Smooth muscle cell (in vitro differentiated cells): ENCODE data around the gene OR1N2. TPM values are rescaled to one million over a fixed set of nuclear protein-coding genes. Genes with fewer than 3 reads are reported as not detected.
"Not testable (repeated sequence)": the region's sequence is repeated elsewhere in the genome, so short reads cannot be mapped to it uniquely, and the experiment has no call there.

Source experiments
- DNase-seq: peaks from one replicate; lab custom pipeline; 2025; ENCODE audit not compliant: unreplicated experiment; lab: John Stamatoyannopoulos, UW
- H2AFZ ChIP-seq: fragments of 200-600 bp; sonication (generic); 2 replicates; pipeline ENCODE4 v1.6.0; 2016; ENCODE audit warnings: antibody characterized with exemption, low read depth, mild to moderate bottlenecking
- H3F3A ChIP-seq: fragments of 200-600 bp; sonication (generic); 2 replicates; pipeline ENCODE4 v1.6.0; 2017; ENCODE audit warnings: antibody characterized with exemption, low read depth
- H3K27ac ChIP-seq: fragments of 200-600 bp; sonication (generic); 2 replicates; pipeline ENCODE4 v1.5.1; 2016; ENCODE audit warnings: low read depth, mild to moderate bottlenecking
- H3K27me3 ChIP-seq: fragments of 200-600 bp; sonication (generic); 2 replicates; pipeline ENCODE4 v1.6.1; 2016; ENCODE audit warnings: low read depth, mild to moderate bottlenecking
- H3K36me3 ChIP-seq: fragments of 200-600 bp; sonication (generic); 2 replicates; pipeline ENCODE4 v1.5.1; 2016; ENCODE audit warnings: low read depth
- H3K4me1 ChIP-seq: fragments of 200-600 bp; sonication (generic); 2 replicates; pipeline ENCODE4 v1.5.1; 2016; ENCODE audit warnings: low read depth
- H3K4me2 ChIP-seq: fragments of 200-600 bp; sonication (generic); 2 replicates; pipeline ENCODE4 v1.6.0; 2016; ENCODE audit warnings: mild to moderate bottlenecking
- H3K4me3 ChIP-seq: fragments of 200-600 bp; sonication (generic); 2 replicates; pipeline ENCODE4 v1.5.1; 2016; ENCODE audit warnings: mild to moderate bottlenecking
- H3K79me2 ChIP-seq: fragments of 200-600 bp; sonication (generic); 2 replicates; pipeline ENCODE4 v1.6.0; 2016; ENCODE audit warnings: low read depth, mild to moderate bottlenecking
- H3K9ac ChIP-seq: fragments of 200-600 bp; sonication (generic); 2 replicates; pipeline ENCODE4 v1.6.0; 2016; ENCODE audit warnings: low read depth
- H3K9me3 ChIP-seq: fragments of 200-600 bp; sonication (generic); replicated peaks from 2 replicates; pipeline ENCODE4 v1.5.1; 2016; ENCODE audit warnings: low read depth
- H4K20me1 ChIP-seq: fragments of 200-600 bp; sonication (generic); 2 replicates; pipeline ENCODE4 v1.6.0; 2016; ENCODE audit warnings: low read depth
- WGBS: methylation state at CpG from one replicate; pipeline ENCODE4 v1.1.7; 2016; ENCODE audit warnings: low lambda C conversion rate; 5-methylcytosine and 5-hydroxymethylcytosine counted together
- polyA plus RNA-seq: library from polyadenylated mRNA; unstranded; fragments of >200 nt; fragmentation: Nextera tagmentation; extraction: Ambion mirVana; gene quantifications from 2 replicates; pipeline ENCODE4 v1.2.1, GENCODE V29; 2016
- total RNA-seq: library from RNA; depleted of rRNA; stranded (reverse); fragments of >200 nt; gene quantifications from 2 replicates; pipeline ENCODE4 v1.2.3, GENCODE V29; 2014
- TF ChIP-seq, protein P1 (sequence below): fragments of 200-600 bp; sonication (generic); IDR thresholded peaks from 2 replicates; pipeline ENCODE4 v1.5.1; 2017; ENCODE audit warnings: borderline replicate concordance, mild to moderate bottlenecking, antibody characterized with exemption; ENCODE audit not compliant: insufficient read depth, poor library complexity, severe bottlenecking

The OR1N2 gene
- total and polyA plus RNA-seq, 2 experiments from 2014 or later, result not detected

DNA sequence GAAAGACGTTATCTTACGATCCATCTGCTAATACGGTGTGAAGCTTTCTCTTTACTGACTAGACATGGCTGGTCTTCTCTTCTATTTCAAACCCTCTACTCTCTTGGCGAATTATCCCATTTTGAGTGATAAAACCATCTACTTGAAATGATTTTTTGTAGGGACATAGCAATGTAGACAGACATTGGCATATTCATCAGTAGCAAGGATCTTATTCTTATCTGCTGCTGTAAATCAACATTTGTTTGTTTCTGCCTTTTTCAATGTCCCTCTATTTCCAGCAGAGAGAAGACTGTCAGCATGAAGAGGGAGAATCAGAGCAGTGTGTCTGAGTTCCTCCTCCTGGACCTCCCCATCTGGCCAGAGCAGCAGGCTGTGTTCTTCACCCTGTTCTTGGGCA is 34.1 kb upstream of the OR1N2 start, which contains the start of gene OR1J4:
OR1J4 (plus strand) TSS at position 301 of the 400 bp plus-strand sequence; CDS start at position 301, 0 bp downstream.
- WGBS, result 71% methylated on average over 4 of the region's 4 CpGs
- H3K4me2 ChIP-seq, result no peak within 1 kb of the TSS
- H3K9me3 ChIP-seq, result peaks cover 4% of the 10 kb centered on the region
- H3K4me1 ChIP-seq, result no peaks in the 10 kb centered on the region
- H3K27ac ChIP-seq, result no peak within 1 kb of the TSS
- no peaks in the 10 kb centered on the region for H3K27me3 ChIP-seq
- no peak within 1 kb of the TSS for H3K4me3 ChIP-seq
- no peaks in the 10 kb centered on the region for H3F3A ChIP-seq
- no peak within 1 kb of the TSS for H2AFZ ChIP-seq
- no peaks in the 10 kb centered on the region for H4K20me1 ChIP-seq
- H3K9ac ChIP-seq, result no peak within 1 kb of the TSS
- TF ChIP-seq, protein P1, sequence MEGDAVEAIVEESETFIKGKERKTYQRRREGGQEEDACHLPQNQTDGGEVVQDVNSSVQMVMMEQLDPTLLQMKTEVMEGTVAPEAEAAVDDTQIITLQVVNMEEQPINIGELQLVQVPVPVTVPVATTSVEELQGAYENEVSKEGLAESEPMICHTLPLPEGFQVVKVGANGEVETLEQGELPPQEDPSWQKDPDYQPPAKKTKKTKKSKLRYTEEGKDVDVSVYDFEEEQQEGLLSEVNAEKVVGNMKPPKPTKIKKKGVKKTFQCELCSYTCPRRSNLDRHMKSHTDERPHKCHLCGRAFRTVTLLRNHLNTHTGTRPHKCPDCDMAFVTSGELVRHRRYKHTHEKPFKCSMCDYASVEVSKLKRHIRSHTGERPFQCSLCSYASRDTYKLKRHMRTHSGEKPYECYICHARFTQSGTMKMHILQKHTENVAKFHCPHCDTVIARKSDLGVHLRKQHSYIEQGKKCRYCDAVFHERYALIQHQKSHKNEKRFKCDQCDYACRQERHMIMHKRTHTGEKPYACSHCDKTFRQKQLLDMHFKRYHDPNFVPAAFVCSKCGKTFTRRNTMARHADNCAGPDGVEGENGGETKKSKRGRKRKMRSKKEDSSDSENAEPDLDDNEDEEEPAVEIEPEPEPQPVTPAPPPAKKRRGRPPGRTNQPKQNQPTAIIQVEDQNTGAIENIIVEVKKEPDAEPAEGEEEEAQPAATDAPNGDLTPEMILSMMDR, result no peak
- no peaks in the 10 kb centered on the region for H3K36me3 ChIP-seq
- no peaks in the 10 kb centered on the region for H3K79me2 ChIP-seq
- no peak for DNase-seq

DNA sequence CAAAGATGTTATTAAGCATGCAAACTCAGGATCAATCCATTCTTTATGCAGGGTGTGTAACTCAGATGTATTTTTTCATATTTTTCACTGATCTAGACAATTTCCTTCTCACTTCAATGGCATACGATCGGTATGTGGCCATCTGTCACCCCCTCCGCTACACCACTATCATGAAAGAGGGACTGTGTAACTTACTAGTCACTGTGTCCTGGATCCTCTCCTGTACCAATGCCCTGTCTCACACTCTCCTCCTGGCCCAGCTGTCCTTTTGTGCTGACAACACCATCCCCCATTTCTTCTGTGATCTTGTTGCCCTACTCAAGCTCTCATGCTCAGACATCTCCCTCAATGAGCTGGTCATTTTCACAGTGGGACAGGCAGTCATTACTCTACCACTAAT is 33.5 kb upstream of the OR1N2 start:
- H3K4me3 ChIP-seq, result no peak overlapping the region
- no peaks in the 10 kb centered on the region for H3K27me3 ChIP-seq
- DNase-seq, result no peak
- WGBS, result 94% methylated on average over 3 of the region's 3 CpGs
- no peak overlapping the region for H3K27ac ChIP-seq
- H4K20me1 ChIP-seq, result no peaks in the 10 kb centered on the region
- H3K9me3 ChIP-seq, result peaks cover 4% of the 10 kb centered on the region
- no peak overlapping the region for H2AFZ ChIP-seq
- no peaks in the 10 kb centered on the region for H3F3A ChIP-seq
- no peaks in the 10 kb centered on the region for H3K4me1 ChIP-seq
- H3K36me3 ChIP-seq, result no peaks in the 10 kb centered on the region
- no peaks in the 10 kb centered on the region for H3K79me2 ChIP-seq
- TF ChIP-seq, protein P1, result no peak
- H3K4me2 ChIP-seq, result no peak overlapping the region
- no peak overlapping the region for H3K9ac ChIP-seq

DNA sequence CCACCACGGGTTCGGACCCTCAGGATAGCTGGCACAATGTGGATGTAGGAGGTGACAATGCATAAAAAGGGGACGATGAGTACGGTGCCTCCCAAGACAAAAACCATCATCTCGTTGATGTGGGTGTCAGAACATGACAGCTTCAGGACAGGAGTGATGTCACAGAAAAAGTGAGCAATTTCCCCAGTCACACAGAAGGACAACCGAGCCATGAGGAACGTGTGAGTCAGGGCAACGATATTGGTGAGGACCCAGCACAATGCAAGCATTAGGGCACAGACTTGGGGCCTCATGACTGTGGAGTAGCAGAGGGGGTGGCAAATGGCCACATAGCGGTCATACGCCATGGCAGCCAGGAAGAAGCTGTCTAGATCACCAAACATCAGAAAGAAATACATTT is 26.3 kb upstream of the OR1N2 start:
- Histone ChIP-seq H3K4me1 (no peaks in the 10 kb centered on the region), H3F3A (no peaks in the 10 kb centered on the region), H3K27ac (no peak overlapping the region), H3K4me2 (no peak overlapping the region), H3K9me3 (peaks cover 5% of the 10 kb centered on the region), H2AFZ (no peak overlapping the region), H3K4me3 (no peak overlapping the region), H4K20me1 (no peaks in the 10 kb centered on the region), H3K9ac (no peak overlapping the region), H3K79me2 (no peaks in the 10 kb centered on the region), H3K27me3 (no peaks in the 10 kb centered on the region), H3K36me3 (no peaks in the 10 kb centered on the region)
- TF ChIP-seq, protein P1, result no peak
- DNase-seq, result no peak
- 73% methylated on average over 10 of the region's 10 CpGs for WGBS

DNA sequence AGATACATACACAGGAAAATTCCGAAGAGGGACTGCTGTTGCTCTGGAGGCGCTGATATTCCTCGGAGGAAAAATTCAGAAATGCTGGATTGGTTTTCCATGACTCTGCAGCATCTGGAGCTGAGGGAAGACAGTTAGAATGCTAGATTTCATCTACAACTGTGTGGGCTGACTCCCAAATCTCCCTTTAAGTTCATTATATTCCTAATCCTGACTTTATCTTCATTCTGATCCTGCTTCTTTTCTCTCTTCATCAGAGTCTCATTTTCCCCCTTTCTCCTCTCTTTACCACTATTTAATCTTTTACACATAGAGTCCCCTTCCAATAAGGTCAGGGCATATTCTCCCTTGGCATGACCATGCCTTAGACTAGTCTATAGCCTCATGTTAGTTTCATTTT is 25.7 kb upstream of the OR1N2 start, which contains the start of gene OR1N1:
OR1N1 (minus strand) TSS at position 101 of the 400 bp plus-strand sequence; CDS start at position 101, 0 bp downstream.
- Histone ChIP-seq H3K4me2 (no peak within 1 kb of the TSS), H3K9me3 (peaks cover 5% of the 10 kb centered on the region), H3K36me3 (no peaks in the 10 kb centered on the region), H3K27me3 (no peaks in the 10 kb centered on the region), H3K9ac (no peak within 1 kb of the TSS), H3K79me2 (no peaks in the 10 kb centered on the region), H3K4me1 (no peaks in the 10 kb centered on the region), H4K20me1 (no peaks in the 10 kb centered on the region), H2AFZ (no peak within 1 kb of the TSS), H3K27ac (no peak within 1 kb of the TSS), H3K4me3 (no peak within 1 kb of the TSS), H3F3A (no peaks in the 10 kb centered on the region)
- no peak for DNase-seq
- TF ChIP-seq, protein P1, result no peak
- WGBS, result 79% methylated on average over 3 of the region's 3 CpGs

DNA sequence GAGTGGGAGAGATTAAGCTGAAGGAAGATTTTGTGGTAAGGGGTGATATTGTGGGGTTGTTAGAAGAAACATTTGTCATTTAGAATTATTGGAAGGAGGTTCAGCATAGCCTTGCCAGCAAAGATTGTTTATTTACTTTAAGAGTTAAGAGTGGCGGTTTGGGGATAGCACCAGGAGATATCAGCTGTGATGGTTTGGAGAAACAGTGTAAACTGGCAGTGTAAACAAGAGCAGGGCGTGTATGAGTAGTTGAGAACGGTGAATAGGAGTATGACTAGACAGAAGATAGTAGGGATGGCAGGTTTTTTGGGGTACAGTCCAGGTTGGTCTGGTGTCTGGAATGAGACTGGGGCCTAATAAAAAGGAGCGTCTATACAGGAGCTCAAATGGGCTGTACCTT is 21.8 kb upstream of the OR1N2 start:
- 64% methylated on average over 4 of the region's 4 CpGs for WGBS
- H3K27ac ChIP-seq, DNase-seq: not testable (repeated sequence)

More for the DNA sequence above, 21.8 kb upstream of the OR1N2 start:
- not testable (repeated sequence) for H3F3A ChIP-seq, H3K4me2 ChIP-seq, H3K79me2 ChIP-seq, H2AFZ ChIP-seq, H4K20me1 ChIP-seq, H3K9me3 ChIP-seq, H3K4me1 ChIP-seq, H3K36me3 ChIP-seq, H3K9ac ChIP-seq, H3K27me3 ChIP-seq, H3K4me3 ChIP-seq
